Cortex of kidney (tissue), 1 donor: ENCODE results near the gene GPR45.
"Not testable (repeated sequence)": the region's sequence is repeated elsewhere in the genome, so short reads cannot be mapped to it uniquely, and the experiment has no call there.

Experiments used
- DNase-seq: peaks from one replicate; lab custom pipeline; 2025; lab: John Stamatoyannopoulos, UW

Gene GPR45, protein sequence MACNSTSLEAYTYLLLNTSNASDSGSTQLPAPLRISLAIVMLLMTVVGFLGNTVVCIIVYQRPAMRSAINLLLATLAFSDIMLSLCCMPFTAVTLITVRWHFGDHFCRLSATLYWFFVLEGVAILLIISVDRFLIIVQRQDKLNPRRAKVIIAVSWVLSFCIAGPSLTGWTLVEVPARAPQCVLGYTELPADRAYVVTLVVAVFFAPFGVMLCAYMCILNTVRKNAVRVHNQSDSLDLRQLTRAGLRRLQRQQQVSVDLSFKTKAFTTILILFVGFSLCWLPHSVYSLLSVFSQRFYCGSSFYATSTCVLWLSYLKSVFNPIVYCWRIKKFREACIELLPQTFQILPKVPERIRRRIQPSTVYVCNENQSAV

DNA sequence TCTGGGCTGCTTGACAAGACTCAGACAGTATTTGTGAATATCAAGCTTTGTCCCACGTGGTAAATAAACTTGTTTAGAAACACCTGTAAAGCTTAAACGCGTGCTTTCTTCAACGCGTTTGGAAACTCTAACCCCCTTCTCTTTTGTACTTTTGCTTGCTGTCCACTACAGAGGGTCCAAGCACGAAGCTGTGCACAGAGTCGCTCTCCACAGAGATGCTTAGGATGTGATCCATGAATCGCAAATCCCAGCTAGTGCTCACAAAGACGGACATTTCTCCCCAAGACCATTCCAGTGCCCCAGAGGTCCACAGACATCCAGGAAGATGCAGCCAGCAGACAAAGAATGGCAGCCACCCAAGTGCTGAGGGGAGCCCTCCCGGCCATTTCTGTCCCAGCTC is at the start of gene GPR45:
Gene GPR45, plus strand, starts transcription at position 301 of the 400 bp plus-strand sequence. CDS start 116 bp downstream, outside the sequence.
- no peak for DNase-seq

GRCh38 chr2:105194022-105194675 is 47.4 kb upstream of the GPR45 start:
- no peak for DNase-seq

GRCh38 chr2:105196651-105197050 is 44.9 kb upstream of the GPR45 start:
- DNase-seq, result no peak

DNA sequence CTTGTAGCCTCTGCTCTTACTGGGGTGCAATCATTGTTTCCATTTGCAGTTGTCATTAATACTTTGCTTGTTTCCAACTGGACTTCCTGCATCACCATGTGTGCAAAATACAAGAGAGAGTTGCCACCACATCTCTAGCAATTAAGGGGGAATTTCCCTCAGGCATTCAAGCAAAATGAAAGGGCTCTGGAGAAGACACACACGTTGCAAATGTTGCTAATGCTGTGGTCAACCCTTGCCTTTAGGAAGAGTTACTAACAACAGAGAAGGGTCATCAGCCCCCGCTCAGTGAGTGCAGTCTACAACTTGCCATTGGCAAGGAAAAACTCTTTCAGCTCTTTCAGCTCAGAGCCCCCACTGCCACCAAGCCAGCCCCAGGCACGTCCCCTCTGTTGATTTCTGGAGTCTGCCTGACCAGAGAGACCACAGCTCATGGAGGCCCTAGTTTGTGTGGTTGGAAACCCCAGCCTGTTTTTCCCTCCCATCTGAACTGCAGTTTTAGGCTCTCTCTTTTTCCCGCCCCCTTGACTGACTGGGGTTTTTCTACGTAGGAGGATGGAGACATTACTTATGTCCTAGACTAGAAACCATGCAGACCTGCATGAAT is 25.9 kb upstream of the GPR45 start:
- no peak for DNase-seq

- no peak for DNase-seq
Measured at GRCh38 chr2:105220604-105221003, 20.9 kb upstream of the GPR45 start.

DNA sequence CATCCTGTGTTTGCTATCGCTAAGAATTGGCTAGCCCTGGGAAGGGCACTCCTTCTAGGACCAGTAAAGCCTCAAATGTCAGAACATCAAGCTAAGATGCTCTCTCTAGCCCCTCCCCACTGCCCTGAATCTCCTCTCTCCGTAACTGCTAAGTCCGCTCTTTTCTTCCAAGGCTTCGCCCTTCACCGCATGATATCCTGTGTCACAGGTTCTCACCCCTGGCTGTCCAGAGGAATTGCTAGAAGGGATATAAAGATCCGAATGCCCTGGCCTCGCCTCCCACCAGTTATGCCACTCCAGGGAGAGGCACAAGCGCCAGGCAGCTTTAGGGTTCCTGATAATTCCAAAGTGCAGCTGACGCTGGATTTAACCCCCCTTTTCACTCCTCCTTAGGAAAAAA is 17.1 kb upstream of the GPR45 start:
- DNase-seq, result no peak

DNA sequence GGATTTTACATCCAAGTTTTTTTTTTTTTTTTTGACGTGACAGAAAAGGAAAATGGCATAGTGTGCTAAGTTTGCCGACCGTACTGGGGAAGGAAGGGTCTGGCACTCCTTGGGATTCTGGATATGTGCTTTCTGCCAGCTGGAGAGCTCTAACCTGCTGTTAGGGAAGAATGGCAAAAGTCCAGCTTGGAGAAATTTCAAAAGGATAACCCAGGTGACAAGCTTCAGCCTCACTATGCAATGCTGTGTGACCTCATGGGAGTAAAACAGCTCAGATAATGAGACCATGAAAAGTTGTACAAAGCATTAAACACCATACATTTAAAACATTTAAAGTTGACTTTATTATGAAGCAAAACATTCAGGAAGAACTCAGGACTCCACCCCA is 10.3 kb upstream of the GPR45 start:
- DNase-seq, result no peak

GRCh38 chr2:105235388-105236059 is 6.0 kb upstream of the GPR45 start:
- no peak for DNase-seq

- no peak for DNase-seq
Measured at GRCh38 chr2:105236060-105236424, 5.5 kb upstream of the GPR45 start.

GRCh38 chr2:105237045-105237765 is 4.3 kb upstream of the GPR45 start:
- DNase-seq, result no peak

DNA sequence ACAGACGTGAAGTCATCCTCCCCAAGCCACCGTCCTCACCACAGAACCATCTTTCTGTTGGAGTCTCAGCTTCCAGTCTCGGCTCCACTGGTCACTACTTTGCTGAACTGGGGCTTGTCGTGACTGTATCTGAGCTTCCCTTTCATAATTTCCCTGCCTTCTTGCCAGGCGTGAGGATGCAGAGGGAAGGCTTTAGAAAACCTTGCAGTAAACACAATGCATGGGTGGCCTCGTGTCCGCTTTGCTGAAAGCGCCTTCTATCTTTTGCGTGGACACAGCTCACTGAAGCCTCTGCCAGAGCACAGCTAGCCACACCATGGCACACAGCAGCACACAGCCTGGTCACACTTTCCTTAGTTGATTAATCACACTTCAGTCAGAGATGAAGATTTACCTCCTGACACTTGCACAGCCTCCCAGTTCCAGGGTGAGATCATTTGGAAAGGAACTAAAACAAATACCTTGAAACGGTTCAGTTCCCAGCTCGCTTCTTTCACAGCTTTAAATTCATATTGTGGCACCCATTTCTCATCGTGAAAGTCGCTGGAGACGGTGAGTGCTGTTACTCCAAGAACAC is 2.8 kb upstream of the GPR45 start:
- no peak for DNase-seq

DNA sequence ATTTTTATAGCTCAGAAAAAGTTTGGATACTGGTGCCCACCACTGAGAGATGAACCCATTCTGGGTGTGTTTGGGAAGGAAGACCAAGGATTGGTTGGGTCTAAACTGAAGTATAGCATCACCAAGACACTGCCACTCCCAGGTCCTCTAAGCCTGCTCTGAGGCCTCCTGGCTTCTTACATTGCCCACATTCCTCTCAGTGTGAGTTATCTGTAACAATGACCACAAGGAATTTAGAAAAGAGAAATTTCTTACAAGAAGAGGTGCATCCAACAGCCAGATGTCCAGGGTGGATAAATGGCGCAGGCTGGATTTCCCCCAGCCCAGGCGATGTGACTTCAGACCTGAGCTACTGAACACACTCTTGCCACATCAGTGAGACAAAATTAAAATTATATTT is 1.6 kb upstream of the GPR45 start:
- no peak for DNase-seq

DNA sequence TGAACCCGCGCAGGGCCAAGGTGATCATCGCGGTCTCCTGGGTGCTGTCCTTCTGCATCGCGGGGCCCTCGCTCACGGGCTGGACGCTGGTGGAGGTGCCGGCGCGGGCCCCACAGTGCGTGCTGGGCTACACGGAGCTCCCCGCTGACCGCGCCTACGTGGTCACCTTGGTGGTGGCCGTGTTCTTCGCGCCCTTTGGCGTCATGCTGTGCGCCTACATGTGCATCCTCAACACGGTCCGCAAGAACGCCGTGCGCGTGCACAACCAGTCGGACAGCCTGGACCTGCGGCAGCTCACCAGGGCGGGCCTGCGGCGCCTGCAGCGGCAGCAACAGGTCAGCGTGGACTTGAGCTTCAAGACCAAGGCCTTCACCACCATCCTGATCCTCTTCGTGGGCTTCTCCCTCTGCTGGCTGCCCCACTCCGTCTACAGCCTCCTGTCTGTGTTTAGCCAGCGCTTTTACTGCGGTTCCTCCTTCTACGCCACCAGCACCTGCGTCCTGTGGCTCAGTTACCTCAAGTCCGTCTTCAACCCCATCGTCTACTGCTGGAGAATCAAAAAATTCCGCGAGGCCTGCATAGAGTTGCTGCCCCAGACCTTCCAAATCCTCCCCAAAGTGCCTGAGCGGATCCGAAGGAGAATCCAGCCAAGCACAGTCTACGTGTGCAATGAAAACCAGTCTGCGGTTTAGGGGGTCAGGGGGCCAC is 897 bp downstream of the GPR45 start:
- DNase-seq, result no peak

DNA sequence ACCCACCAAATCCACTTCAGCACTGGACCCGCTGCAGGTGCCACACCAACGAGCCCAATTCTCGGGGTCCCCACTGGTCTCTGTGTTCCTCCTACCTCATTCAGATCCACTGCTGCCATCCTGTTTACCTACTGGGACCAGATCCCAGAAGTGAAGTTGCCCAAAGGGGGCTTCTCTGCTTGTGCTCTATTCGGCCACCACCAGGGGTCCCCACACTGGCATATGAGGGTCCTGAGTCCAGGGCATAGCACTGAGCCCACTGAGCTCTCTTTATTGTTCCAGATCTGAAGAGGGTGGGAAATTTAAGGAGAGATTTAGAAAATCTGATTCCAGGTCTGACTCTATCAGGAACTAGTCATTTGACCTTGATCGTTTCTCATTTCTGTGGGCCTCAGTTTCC is 2.4 kb downstream of the GPR45 start:
- DNase-seq, result no peak

DNA sequence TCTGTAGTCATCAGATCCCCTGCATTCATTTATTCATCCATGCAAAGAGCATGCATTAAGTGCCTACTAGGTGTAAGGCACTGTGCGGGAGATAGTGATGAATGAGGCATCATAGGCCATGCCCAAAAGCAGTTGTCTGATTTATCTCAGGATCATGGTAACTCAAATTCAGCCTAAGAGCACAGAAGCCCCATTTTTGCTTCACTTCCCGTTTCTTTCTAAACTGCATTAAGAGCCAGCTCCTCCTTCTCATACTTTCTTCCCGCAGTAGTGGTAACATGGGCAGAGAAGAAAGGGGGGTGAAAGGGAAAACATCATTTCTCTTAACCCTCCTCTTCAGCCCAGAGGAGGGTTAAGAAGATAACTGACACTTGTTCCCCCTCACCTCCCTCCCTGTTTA is 2.9 kb downstream of the GPR45 start:
- no peak for DNase-seq

DNA sequence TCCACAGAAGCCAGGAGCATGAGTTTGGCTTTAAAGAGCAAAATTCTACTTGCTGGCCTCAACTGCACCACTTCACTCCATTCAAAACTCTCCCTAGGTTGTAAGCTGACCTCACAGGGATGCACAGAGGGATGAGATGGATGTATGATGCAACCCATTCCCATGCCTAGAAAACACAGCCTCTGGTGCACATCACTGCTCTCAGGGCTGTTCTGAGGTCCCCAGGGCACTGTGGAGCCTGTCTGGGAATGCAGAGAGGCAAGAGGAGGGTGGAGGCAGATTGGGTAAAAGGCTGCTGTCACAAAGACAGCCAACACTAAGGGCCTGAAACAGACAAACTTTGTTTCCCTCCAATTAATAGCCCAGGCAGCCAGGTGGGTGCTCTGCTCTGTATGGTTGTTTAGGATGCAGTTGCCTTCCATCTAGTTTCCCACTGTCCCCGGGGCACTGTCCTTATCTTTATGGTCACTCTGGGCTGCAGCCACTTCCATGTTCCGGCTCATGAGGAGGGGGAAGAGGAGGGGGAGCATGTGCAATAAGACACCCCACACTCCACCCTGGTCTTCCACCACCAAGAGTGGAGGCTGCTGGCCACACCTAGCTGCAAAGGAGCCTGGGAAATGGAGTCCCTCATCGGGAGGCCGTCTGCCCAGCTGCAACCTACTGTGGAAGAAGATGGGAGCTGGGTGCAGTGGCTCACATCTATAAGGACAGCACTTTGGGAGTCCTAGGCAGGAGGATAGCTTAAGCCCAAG is 7.0 kb downstream of the GPR45 start:
- DNase-seq, result no peak

DNA sequence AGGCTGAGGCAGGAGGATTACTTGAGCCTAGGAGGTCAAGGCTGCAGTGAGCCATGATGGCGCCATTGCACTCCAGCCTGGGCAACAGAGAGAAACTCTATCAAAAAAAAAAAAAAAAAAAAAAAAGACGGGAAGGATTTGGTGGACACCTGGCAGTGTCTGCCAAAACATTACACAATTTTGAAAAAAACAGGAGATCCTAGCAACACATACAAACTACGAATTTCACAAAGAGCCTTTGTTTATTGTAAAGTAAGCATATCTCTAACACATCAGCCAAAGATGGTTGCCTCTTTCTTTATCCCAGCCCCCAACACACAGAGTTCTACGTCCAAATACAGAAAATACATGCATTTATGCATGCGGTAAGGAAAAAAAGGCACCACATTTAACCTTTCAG is 7.6 kb downstream of the GPR45 start:
- DNase-seq, result no peak

DNA sequence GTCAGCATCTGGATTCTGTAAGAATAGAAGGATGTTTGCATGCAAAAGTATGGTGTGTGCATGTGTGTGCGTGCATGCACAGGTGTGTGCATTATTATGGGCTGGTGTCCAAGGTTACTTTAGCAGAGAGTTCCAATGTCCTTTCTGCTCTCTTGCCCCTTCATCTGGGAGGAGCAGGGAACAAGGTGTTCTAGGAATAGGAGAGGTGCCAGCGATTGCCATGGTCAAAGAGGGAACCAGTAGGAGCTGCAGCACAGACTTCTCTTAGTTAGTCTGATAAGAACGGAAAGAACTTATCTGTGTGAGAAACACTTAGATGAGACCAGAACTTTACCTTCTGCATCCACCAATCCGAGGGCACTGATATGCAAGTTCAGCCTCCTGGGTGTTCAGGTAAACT is 8.3 kb downstream of the GPR45 start:
- DNase-seq, result no peak

- DNase-seq, result not testable (repeated sequence)
Measured at GRCh38 chr2:105251016-105251648, 9.6 kb downstream of the GPR45 start.

DNA sequence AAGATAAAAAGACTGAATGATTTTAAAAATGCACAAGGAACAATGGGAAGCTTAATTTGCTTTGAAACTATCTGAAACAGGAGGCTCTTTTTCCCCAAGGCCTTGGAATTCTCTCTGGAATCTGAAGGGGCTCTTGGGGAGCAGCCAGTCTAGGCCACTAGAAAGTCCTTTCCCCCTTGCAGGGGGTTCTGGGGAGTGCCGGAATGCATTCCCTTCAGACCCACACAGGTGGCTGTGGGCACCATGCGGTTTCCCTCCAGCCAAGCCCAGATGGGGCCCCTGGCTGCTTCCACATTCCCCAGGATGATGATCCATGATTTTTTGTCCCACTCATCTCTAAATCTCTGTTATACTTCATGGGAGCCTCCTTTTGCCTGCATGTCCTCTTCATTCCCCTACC is 10.7 kb downstream of the GPR45 start:
- no peak for DNase-seq
